Sigmoid colon (tissue), 7 donors: ENCODE data around the gene CHMP1B. TPM values are rescaled to one million over a fixed set of nuclear protein-coding genes. Genes with fewer than 3 reads are reported as not detected.

Source experiments
- DNase-seq: peaks from one replicate; pipeline ENCODE4 v3.0.0-alpha.2; 2019
- H3K27ac ChIP-seq, 4 donors: fragments of 200-600 bp; sonication (generic); one replicate each; pipeline ENCODE4 v1.5.1; 2016 to 2019; ENCODE audit warnings: mild to moderate bottlenecking in 1 of 4
- H3K27me3 ChIP-seq, 3 donors: fragments of 200-600 bp; sonication (generic); one replicate each; pipeline ENCODE4 v1.5.1; 2019; ENCODE audit warnings: mild to moderate bottlenecking in 1 of 3
- H3K36me3 ChIP-seq, 4 donors: fragments of 200-600 bp; sonication (generic); one replicate each; pipeline ENCODE4 v1.5.1; 2016 to 2019
- H3K4me1 ChIP-seq, 4 donors: fragments of 200-600 bp; sonication (generic); one replicate each; pipeline ENCODE4 v1.5.1; 2017 to 2019
- H3K4me3 ChIP-seq, 4 donors: fragments of 200-600 bp; sonication (generic); one replicate each; pipeline ENCODE4 v1.5.1; 2017 to 2019; ENCODE audit warnings: mild to moderate bottlenecking in 2 of 4, moderate library complexity in 1 of 4
- H3K9me3 ChIP-seq, 4 donors: fragments of 200-600 bp in 3 of 4; sonication (generic) in 3 of 4; one replicate each; pipeline versions ENCODE4 v1.5.1 to v1.6.1; 2013 to 2019
- EP300 ChIP-seq, 4 donors: sonication (generic); formaldehyde crosslinking; IDR thresholded peaks; one replicate each; pipeline ENCODE4 v1.6.1; 2017; ENCODE audit warnings: antibody characterized with exemption in 4 of 4
- POLR2A ChIP-seq, 2 donors: fragments of 450-650 bp; IDR thresholded peaks; one replicate each; pipeline ENCODE4 v1.6.1; 2016; ENCODE audit warnings: antibody characterized with exemption in 2 of 2, mild to moderate bottlenecking in 2 of 2, moderate library complexity in 2 of 2
- POLR2AphosphoS5 ChIP-seq, 4 donors: sonication (generic); formaldehyde crosslinking; IDR thresholded peaks; one replicate each; pipeline ENCODE4 v1.6.1; 2017; ENCODE audit warnings: antibody characterized with exemption in 4 of 4
- WGBS, 2 donors: extraction: QIAGEN DNeasy Blood & Tissue Kit; methylation state at CpG; one replicate each; pipeline ENCODE4 v1.1.7; 2013; 5-methylcytosine and 5-hydroxymethylcytosine counted together
- intact Hi-C: fragments of 100-400 bp; cut with DNase I; formaldehyde crosslinking; loops from one replicate; pipeline ENCODE4 v1.15.1; 2023
- polyA plus RNA-seq, 3 donors: library from polyadenylated mRNA; stranded (reverse); fragments of 200-250 nt; gene quantifications; one replicate each; pipeline ENCODE4 v1.2.3, GENCODE V29; 2013
- total RNA-seq, 4 donors: library from RNA; depleted of rRNA; stranded (reverse); fragments of >200 nt; gene quantifications; one replicate each; pipeline ENCODE4 v1.1.0, GENCODE V29; 2016
- TF ChIP-seq, protein P1 (sequence below), 4 experiments: fragments of 450-650 bp in 3 of 4; fragments of 200-600 bp in 1 of 4; IDR thresholded peaks; one replicate each; pipeline ENCODE4 v1.5.1; 2016 to 2019; ENCODE audit warnings: antibody characterized with exemption in 4 of 4, mild to moderate bottlenecking in 3 of 4, moderate library complexity in 2 of 4
- donor health status: healthy with polysubstance abuse.
- donor health status: Bipolar disorder and iron deficiency.
- donor health status: healthy.

CHMP1B gene
- total and polyA plus RNA-seq, 7 donors: 32.1 to 101 (median 44.8) TPM

DNA sequence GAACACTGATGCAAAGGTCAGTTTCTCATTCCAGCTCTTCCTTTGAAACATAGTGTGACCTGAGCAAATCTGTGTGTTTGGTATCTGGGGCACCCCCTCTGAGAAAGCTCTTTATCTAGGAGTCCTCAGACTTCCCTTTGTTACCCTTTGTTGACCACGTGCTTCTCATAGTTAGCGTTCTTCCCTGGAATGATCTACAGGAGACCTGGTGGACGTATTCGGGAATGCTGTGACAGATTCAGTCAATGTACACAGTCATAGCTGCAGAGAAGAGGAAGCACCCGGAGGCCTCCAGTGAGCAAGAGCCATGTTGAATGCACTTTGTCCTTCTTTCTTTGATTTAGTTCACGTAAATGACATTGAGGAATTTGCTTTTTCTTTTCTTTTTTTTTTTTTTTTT, 10.7 kb upstream of the CHMP1B start:
- Histone ChIP-seq H3K27ac (no peak overlapping the region), H3K9me3 (no peaks in the 10 kb centered on the region), H3K36me3 (no peaks in the 10 kb centered on the region), H3K27me3 (no peaks in the 10 kb centered on the region), H3K4me3 (no peak overlapping the region), H3K4me1 (no peaks in the 10 kb centered on the region)
- TF ChIP-seq POLR2A (IDR thresholded peaks at IDR 0.05) (no peak), POLR2AphosphoS5 (IDR thresholded peaks at IDR 0.05) (no peak), EP300 (IDR thresholded peaks at IDR 0.05) (no peak)
- TF ChIP-seq, protein P1, sequence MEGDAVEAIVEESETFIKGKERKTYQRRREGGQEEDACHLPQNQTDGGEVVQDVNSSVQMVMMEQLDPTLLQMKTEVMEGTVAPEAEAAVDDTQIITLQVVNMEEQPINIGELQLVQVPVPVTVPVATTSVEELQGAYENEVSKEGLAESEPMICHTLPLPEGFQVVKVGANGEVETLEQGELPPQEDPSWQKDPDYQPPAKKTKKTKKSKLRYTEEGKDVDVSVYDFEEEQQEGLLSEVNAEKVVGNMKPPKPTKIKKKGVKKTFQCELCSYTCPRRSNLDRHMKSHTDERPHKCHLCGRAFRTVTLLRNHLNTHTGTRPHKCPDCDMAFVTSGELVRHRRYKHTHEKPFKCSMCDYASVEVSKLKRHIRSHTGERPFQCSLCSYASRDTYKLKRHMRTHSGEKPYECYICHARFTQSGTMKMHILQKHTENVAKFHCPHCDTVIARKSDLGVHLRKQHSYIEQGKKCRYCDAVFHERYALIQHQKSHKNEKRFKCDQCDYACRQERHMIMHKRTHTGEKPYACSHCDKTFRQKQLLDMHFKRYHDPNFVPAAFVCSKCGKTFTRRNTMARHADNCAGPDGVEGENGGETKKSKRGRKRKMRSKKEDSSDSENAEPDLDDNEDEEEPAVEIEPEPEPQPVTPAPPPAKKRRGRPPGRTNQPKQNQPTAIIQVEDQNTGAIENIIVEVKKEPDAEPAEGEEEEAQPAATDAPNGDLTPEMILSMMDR (IDR thresholded peaks at IDR 0.05): no peak
- DNase-seq: no peak
- intact Hi-C loops: no loop called here
- WGBS, 2 donors: 59 to 60% methylated on average over 6 of the region's 6 CpGs

DNA sequence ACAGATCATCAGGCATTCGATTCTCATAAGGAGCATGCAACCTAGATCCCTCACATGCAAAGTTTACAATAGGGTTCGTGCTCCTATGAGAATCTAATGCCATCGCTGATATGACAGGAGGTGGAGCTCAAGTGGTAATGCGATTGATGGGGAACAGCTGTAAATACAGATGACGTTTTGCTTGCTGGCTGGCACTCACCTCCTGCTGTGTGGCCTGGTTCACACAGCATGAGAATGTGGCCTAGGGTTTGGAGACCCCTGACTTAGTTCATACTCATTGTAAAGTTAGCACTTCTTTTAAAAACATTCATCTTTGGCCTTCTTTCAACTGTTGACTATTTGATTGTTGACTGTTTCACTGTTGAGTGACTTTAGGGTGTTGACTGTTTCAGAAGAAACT, 8.7 kb upstream of the CHMP1B start:
- no peaks in the 10 kb centered on the region for H3K4me1 ChIP-seq
- DNase-seq: no peak
- intact Hi-C loops: no loop called here
- no peaks in the 10 kb centered on the region for H3K9me3 ChIP-seq
- H3K27ac ChIP-seq: no peak overlapping the region
- H3K36me3 ChIP-seq: no peaks in the 10 kb centered on the region
- TF ChIP-seq, protein P1 (IDR thresholded peaks at IDR 0.05): no peak
- TF ChIP-seq POLR2A (IDR thresholded peaks at IDR 0.05) (no peak), POLR2AphosphoS5 (IDR thresholded peaks at IDR 0.05) (no peak), EP300 (IDR thresholded peaks at IDR 0.05) (no peak)
- H3K27me3 ChIP-seq: no peaks in the 10 kb centered on the region
- WGBS, 2 donors: 85 to 87% methylated on average over 5 of the region's 5 CpGs
- H3K4me3 ChIP-seq: no peak overlapping the region

DNA sequence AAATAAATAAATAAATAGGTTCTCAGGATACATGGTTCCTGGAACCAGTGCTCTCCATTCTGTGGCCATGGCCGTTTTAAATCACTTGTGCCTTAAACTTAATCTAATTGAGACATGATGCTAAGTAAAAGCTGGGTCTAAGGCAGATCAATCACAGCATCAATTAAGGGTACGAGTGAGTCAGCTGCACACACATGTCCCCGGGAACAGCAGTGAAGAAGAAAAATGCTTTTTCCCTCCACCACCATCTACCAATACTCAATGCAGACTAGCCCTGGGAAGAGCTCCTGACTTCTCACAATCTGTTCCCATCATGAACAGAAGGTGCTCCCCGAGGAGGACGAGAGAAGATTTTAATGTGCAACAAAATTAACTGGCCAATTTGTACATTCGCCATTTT, 6.8 kb upstream of the CHMP1B start:
- Histone ChIP-seq H3K27me3 (no peaks in the 10 kb centered on the region), H3K4me3 (no peak overlapping the region), H3K36me3 (no peaks in the 10 kb centered on the region), H3K9me3 (no peaks in the 10 kb centered on the region), H3K4me1 (peaks cover 0 to under 1% (median 0%) of the 10 kb centered on the region in 4 donors), H3K27ac (no peak overlapping the region)
- no peak for DNase-seq
- TF ChIP-seq POLR2A (IDR thresholded peaks at IDR 0.05): no peak
- TF ChIP-seq, protein P1 (IDR thresholded peaks at IDR 0.05): no peak
- 89 to 93% methylated on average over 6 of the region's 6 CpGs for WGBS, 2 donors
- intact Hi-C loops: no loop called here

GRCh38 chr18:11845654-11846053, 5.6 kb upstream of the CHMP1B start:
- no peak overlapping the region for H3K4me3 ChIP-seq
- intact Hi-C loops: no loop called here
- no peaks in the 10 kb centered on the region for H3K9me3 ChIP-seq
- TF ChIP-seq POLR2AphosphoS5 (IDR thresholded peaks at IDR 0.05) (no peak), POLR2A (IDR thresholded peaks at IDR 0.05) (no peak), EP300 (IDR thresholded peaks at IDR 0.05) (no peak)
- TF ChIP-seq, protein P1 (IDR thresholded peaks at IDR 0.05): no peak
- H3K36me3 ChIP-seq: no peaks in the 10 kb centered on the region
- peaks cover 0 to 12% (median 2%) of the 10 kb centered on the region in 4 donors for H3K4me1 ChIP-seq
- 89 to 90% methylated on average over 4 of the region's 4 CpGs for WGBS, 2 donors
- no peak for DNase-seq
- H3K27ac ChIP-seq: no peak overlapping the region
- no peaks in the 10 kb centered on the region for H3K27me3 ChIP-seq

DNA sequence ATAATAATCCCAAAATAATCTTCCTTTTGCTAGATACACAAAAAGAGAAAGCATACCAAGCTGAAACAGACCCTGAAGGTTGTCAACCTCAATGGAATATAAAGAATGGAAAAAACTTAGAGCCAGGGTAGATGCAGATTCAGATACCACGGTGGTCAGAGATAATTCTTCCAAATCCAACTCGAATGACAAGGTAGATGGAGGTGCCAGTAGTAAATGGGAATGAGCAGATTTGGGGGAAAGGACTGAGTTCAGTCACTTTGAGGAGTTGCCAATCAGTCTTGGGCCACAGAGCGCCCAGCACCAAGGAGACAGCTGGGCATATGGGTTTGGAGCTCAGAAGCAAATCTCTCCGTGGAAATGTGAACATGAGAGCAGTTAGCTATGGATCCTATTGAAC, 3.4 kb upstream of the CHMP1B start:
- Histone ChIP-seq H3K4me1 (peaks cover 0 to 22% (median 9%) of the 10 kb centered on the region in 4 donors), H3K9me3 (no peaks in the 10 kb centered on the region), H3K27me3 (no peaks in the 10 kb centered on the region), H3K36me3 (no peaks in the 10 kb centered on the region), H3K4me3 (no peak overlapping the region), H3K27ac (no peak overlapping the region)
- intact Hi-C loops: no loop called here
- DNase-seq: no peak
- WGBS, 2 donors: 84 to 91% methylated on average over 4 of the region's 4 CpGs
- no peak for TF ChIP-seq EP300 (IDR thresholded peaks at IDR 0.05)
- TF ChIP-seq POLR2A (IDR thresholded peaks at IDR 0.05): no peak
- TF ChIP-seq, protein P1 (IDR thresholded peaks at IDR 0.05): no peak
- no peak for TF ChIP-seq POLR2AphosphoS5 (IDR thresholded peaks at IDR 0.05)
